Omental fat pad (tissue), 4 donors: ENCODE measurements around the gene CHST7. TPM values are rescaled to one million over a fixed set of nuclear protein-coding genes. Genes with fewer than 3 reads are reported as not detected.
"Not testable (repeated sequence)": the region's sequence is repeated elsewhere in the genome, so short reads cannot be mapped to it uniquely, and the experiment has no call there.

Source experiments
- ATAC-seq: fragments of 150-250 bp; one replicate; pipeline ENCODE4 v1.9.1; 2016; ENCODE audit warnings: mild to moderate bottlenecking, moderate library complexity; ENCODE audit not compliant: low FRiP score
- DNase-seq: peaks from one replicate; pipeline ENCODE4 v3.0.0-alpha.2; 2019; ENCODE audit warnings: low spot score
- total RNA-seq, 4 donors: library from RNA; depleted of rRNA; stranded (reverse); fragments of >200 nt; gene quantifications; one replicate each; pipeline ENCODE4 v1.1.0, GENCODE V29; 2016
- TF ChIP-seq, protein P1 (sequence below), 3 donors: fragments of 450-650 bp; IDR thresholded peaks; one replicate each; pipeline ENCODE4 v1.5.1; 2016 to 2017; ENCODE audit warnings: antibody characterized with exemption in 3 of 3, mild to moderate bottlenecking in 3 of 3, moderate library complexity in 2 of 3

The CHST7 gene
- total RNA-seq = 10 to 100 TPM; 12.5 to 48.7 (median 24.0) TPM

- ATAC-seq = peak; percentile 72
- no peak for DNase-seq
- TF ChIP-seq, protein P1, sequence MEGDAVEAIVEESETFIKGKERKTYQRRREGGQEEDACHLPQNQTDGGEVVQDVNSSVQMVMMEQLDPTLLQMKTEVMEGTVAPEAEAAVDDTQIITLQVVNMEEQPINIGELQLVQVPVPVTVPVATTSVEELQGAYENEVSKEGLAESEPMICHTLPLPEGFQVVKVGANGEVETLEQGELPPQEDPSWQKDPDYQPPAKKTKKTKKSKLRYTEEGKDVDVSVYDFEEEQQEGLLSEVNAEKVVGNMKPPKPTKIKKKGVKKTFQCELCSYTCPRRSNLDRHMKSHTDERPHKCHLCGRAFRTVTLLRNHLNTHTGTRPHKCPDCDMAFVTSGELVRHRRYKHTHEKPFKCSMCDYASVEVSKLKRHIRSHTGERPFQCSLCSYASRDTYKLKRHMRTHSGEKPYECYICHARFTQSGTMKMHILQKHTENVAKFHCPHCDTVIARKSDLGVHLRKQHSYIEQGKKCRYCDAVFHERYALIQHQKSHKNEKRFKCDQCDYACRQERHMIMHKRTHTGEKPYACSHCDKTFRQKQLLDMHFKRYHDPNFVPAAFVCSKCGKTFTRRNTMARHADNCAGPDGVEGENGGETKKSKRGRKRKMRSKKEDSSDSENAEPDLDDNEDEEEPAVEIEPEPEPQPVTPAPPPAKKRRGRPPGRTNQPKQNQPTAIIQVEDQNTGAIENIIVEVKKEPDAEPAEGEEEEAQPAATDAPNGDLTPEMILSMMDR (IDR thresholded peaks at IDR 0.05) = no peak
These were observed at the start of gene CHST7 for GRCh38 chrX:46573331-46573891. Gene CHST7 (plus strand): TSS chrX:46573765. CDS start chrX:46573932, 167 bp downstream.

GRCh38 chrX:46528640-46529039 is 44.9 kb upstream of the CHST7 start:
- not testable (repeated sequence) for DNase-seq, ATAC-seq

DNA sequence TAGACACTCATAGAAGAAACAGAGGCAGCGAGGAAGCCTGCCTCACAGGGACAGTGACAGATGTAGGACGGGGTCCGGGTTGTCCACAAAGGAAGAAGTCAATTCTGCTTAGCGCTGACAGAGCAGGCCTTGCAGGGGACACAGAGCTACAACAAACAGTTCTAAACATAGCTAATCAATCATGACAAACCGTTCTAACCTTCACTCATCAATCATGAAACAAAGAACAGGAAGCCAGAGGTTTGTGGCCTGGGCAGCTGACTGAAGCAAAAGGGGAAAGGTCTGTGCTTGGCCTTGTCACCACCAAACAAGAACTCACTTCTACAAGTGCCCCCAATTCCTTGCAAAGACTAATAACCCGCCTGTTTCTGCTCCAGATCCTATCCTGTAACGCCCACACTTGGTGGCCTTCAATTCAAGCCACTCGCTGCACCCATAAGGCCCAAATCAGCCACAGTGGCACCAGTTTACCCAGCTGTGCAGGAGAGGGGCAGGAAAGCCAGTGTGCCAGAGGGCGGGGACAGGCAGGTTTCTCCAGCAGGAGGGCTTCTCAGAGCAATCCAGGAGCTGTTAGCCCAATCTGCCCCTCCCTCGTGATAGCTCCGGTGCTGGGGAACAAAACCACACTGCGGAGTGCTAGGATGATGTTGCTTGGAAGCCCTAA is 43.7 kb upstream of the CHST7 start:
- DNase-seq, ATAC-seq: not testable (repeated sequence)

GRCh38 chrX:46530404-46530908 is 43.1 kb upstream of the CHST7 start:
- DNase-seq, ATAC-seq: not testable (repeated sequence)

DNA sequence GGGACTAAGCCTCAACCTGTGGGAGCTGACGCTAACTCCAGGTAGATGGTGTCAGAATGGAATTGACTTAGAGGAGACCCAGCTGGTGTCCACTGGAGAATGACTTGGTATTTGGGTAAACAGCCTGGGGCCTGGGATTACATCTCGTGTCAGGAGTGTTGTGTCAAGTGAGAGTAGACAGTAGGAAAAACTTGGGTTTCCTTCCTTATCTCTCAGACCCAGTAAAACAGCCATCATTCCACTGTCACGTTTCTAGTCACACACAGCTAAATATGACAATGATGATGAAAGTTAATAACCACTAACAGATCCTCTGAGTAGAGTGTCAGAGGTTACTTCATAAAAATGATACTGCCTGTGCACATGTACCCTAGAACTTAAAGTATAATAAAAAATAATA is 42.1 kb upstream of the CHST7 start:
- no peak for DNase-seq
- ATAC-seq = no peak
- TF ChIP-seq, protein P1 (IDR thresholded peaks at IDR 0.05) = no peak

- DNase-seq = no peak
- ATAC-seq = no peak
- TF ChIP-seq, protein P1 (IDR thresholded peaks at IDR 0.05) = no peak
These were observed 30.1 kb upstream of the CHST7 start for GRCh38 chrX:46543441-46543840.

DNA sequence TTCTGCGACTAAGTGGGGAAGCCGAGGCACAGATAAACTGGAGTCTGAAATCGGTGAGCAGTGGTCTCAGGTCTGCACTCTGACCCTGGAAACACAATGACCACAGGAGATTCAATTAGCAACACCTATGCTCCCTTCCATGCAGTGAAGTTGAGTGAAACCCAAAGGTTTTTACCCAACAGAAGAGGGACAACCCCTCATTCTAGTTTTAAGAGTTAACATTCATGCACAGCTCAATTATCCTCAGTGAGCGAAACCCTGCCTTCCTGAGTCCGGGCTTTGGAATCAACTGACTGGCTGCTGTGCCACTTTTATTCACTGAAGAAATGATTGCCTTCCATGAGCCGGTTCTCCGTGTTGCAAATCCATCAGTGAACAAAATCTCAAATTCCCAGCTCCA is 29.0 kb upstream of the CHST7 start:
- not testable (repeated sequence) for DNase-seq, ATAC-seq

DNA sequence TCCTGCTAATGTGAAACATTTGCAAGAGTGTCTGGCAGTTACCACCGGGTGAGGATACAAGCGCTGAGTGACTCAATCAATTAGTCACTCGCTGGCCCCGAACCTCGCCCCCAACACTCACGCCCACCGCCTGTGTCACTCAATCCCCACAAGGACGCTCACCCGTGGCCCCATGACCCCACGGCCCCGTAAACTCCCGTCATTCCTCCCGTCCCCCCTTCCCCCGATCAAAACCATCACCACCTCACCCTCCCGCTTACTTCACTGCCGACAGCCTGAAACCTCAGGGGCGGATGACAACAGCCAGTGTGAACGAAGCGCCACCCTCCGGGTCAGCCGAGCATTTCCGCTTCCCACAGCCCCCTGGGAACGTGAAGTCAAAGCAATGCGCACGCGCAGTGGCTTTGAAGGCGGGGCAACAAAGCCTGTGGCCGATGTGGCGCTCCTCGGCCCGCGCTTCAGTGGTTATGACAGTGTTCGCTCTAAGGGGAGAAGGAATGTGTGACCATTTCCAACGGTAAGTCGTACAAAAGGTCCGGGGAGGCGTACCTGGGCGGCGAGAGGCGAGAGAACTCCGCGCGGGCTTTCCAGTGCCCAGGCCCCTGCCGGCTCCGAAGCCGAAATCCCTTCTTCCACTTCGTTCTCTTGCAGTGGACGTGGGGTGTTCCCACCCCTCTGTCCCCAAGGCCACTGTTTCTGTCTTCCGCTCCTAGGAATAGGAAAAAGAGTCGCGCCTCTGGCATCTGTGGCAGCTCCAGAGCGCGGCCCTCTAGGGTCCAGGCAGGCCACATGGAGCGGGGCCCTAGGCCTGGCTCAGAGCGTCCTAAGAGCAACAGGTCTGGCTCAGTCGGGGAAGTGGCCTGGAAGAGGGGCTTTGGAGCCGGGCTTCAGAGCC is 28.2 kb upstream of the CHST7 start, which contains the start of gene ZNF674:
TSS of gene ZNF674 (minus strand) at position 311 of the 895 bp plus-strand sequence. CDS start 3,334 bp downstream, outside the sequence.
- ATAC-seq = peak; percentile 88
- DNase-seq = peak; percentile 78
- TF ChIP-seq, protein P1 (IDR thresholded peaks at IDR 0.05) = no peak
